Common myeloid progenitor, CD34-positive (primary cell): ENCODE data around the gene FLYWCH2.
"Not testable (repeated sequence)": the region's sequence is repeated elsewhere in the genome, so short reads cannot be mapped to it uniquely, and the experiment has no call there.

Experiments used
- CTCF ChIA-PET: fragments of 350-600 bp; sonication (Branson Sonifier 250); formaldehyde crosslinking; loops from one replicate; lab custom pipeline; 2021; ENCODE audit warnings: antibody characterized with exemption; lab: Charles Lee
- POLR2A ChIA-PET: fragments of 350-600 bp; sonication (Branson Sonifier 250); formaldehyde crosslinking; loops from one replicate; lab custom pipeline; 2021; ENCODE audit warnings: antibody characterized with exemption; lab: Charles Lee
- DNase-seq, 3 donors: peaks; one replicate each; pipeline versions ENCODE4 v3.0.0 to v3.0.0-alpha.2; 2013
- H3K27ac ChIP-seq, 2 experiments: 1 replicate in 1 of 2; 2 replicates in 1 of 2; pipeline ENCODE4 v1.7.0; 2013; ENCODE audit warnings: inconsistent platforms in 2 of 2, low read length in 2 of 2, mild to moderate bottlenecking in 2 of 2, low read depth in 1 of 2, moderate library complexity in 1 of 2; ENCODE audit not compliant: severe bottlenecking in 2 of 2, insufficient read depth in 1 of 2, poor library complexity in 1 of 2
- H3K27me3 ChIP-seq, 5 experiments: replicated peaks in 2 of 5; 1 replicate in 3 of 5; 2 replicates in 2 of 5; pipeline versions ENCODE4 v1.6.1 to v1.7.0; 2013; ENCODE audit warnings: low read length in 4 of 5, mild to moderate bottlenecking in 2 of 5, moderate library complexity in 2 of 5, inconsistent platforms in 1 of 5; ENCODE audit not compliant: insufficient read depth in 5 of 5, control insufficient read depth in 4 of 5
- H3K36me3 ChIP-seq, 4 experiments: 1 replicate in 2 of 4; 2 replicates in 2 of 4; pipeline versions ENCODE4 v1.6.1 to v1.7.0; 2013; ENCODE audit warnings: low read length in 3 of 4, control low read depth in 1 of 4, mild to moderate bottlenecking in 1 of 4; ENCODE audit not compliant: control insufficient read depth in 4 of 4, insufficient read depth in 4 of 4
- H3K4me1 ChIP-seq, 4 experiments: 1 replicate in 3 of 4; 2 replicates in 1 of 4; pipeline versions ENCODE4 v1.6.1 to v1.7.1; 2013; ENCODE audit warnings: low read length in 3 of 4, mild to moderate bottlenecking in 3 of 4, control low read depth in 1 of 4, inconsistent platforms in 1 of 4, moderate library complexity in 1 of 4; ENCODE audit not compliant: control insufficient read depth in 4 of 4, insufficient read depth in 4 of 4; ENCODE audit errors: control extremely low read depth in 1 of 4
- H3K4me3 ChIP-seq, 7 experiments: 1 replicate in 4 of 7; 2 replicates in 3 of 7; pipeline versions ENCODE4 v1.5.1 to v1.7.0; 2013; ENCODE audit warnings: mild to moderate bottlenecking in 7 of 7, low read length in 6 of 7, moderate library complexity in 6 of 7, inconsistent platforms in 2 of 7, low read depth in 2 of 7, control low read depth in 1 of 7; ENCODE audit not compliant: insufficient read depth in 4 of 7, control insufficient read depth in 1 of 7; ENCODE audit errors: extremely low read depth in 1 of 7
- H3K9me3 ChIP-seq, 5 experiments: 1 replicate in 4 of 5; 2 replicates in 1 of 5; pipeline versions ENCODE4 v1.6.1 to v1.7.1; 2013; ENCODE audit warnings: low read length in 4 of 5, mild to moderate bottlenecking in 2 of 5, inconsistent platforms in 1 of 5, low read depth in 1 of 5, moderate library complexity in 1 of 5; ENCODE audit not compliant: control insufficient read depth in 4 of 5, insufficient read depth in 2 of 5; ENCODE audit errors: control extremely low read depth in 1 of 5
- WGBS: methylation state at CpG from one replicate; pipeline ENCODE4 v1.1.5; 2013; ENCODE audit not compliant: insufficient coverage; 5-methylcytosine and 5-hydroxymethylcytosine counted together

FLYWCH2 gene

GRCh38 chr16:2929693-2930092 is 46.7 kb downstream of the FLYWCH2 start:
- H3K27me3 ChIP-seq: no peaks in the 10 kb centered on the region
- no peak for DNase-seq
- POLR2A ChIA-PET: no interaction called here
- H3K9me3 ChIP-seq: no peaks in the 10 kb centered on the region
- no peak overlapping the region for H3K27ac ChIP-seq
- WGBS: 98% methylated on average over 13 of the region's 14 CpGs
- peaks cover 0 to 7% (median 5%) of the 10 kb centered on the region in 4 experiments for H3K4me1 ChIP-seq
- CTCF ChIA-PET: interaction anchor here (1.6 to 2.2 kb wide), 2 partner anchors 10 to 90 kb away, joined by 4 to 11 read pairs; no protein-coding TSS in a partner anchor
- peaks cover 0 to 37% (median 22%) of the 10 kb centered on the region in 4 experiments for H3K36me3 ChIP-seq
- H3K4me3 ChIP-seq: no peak overlapping the region

GRCh38 chr16:2930236-2930635 is 47.2 kb downstream of the FLYWCH2 start:
- CTCF ChIA-PET: interaction anchor here (1.6 to 2.2 kb wide), 2 partner anchors 10 to 91 kb away, joined by 4 to 11 read pairs; no protein-coding TSS in a partner anchor
- DNase-seq: no peak
- no peaks in the 10 kb centered on the region for H3K9me3 ChIP-seq
- H3K4me3 ChIP-seq: no peak overlapping the region
- peaks cover 0 to 40% (median 23%) of the 10 kb centered on the region in 4 experiments for H3K36me3 ChIP-seq
- no peak overlapping the region for H3K27ac ChIP-seq
- WGBS: 98% methylated on average over 14 of the region's 15 CpGs
- POLR2A ChIA-PET: no interaction called here
- no peaks in the 10 kb centered on the region for H3K27me3 ChIP-seq
- H3K4me1 ChIP-seq: peaks cover 0 to 6% (median 5%) of the 10 kb centered on the region in 4 experiments

- H3K9me3 ChIP-seq, H3K27me3 ChIP-seq, H3K27ac ChIP-seq, H3K4me3 ChIP-seq, H3K4me1 ChIP-seq, POLR2A ChIA-PET, DNase-seq: not testable (repeated sequence)
- CTCF ChIA-PET: interaction anchor here (1.6 kb wide), 1 partner anchor 92 kb away, joined by 4 read pairs; no protein-coding TSS in a partner anchor
- WGBS: 90% methylated on average over 10 of the region's 13 CpGs
- peaks cover 0 to 47% (median 27%) of the 10 kb centered on the region in 4 experiments for H3K36me3 ChIP-seq
Measured at GRCh38 chr16:2931231-2931914, 48.4 kb downstream of the FLYWCH2 start.

GRCh38 chr16:2933136-2933535 is 50.1 kb downstream of the FLYWCH2 start:
- H3K4me1 ChIP-seq: no peaks in the 10 kb centered on the region
- ChIA-PET POLR2A (no interaction called here), CTCF (interaction anchor here (0.7 kb wide), 1 partner anchor 23 kb away, joined by 3 read pairs; no protein-coding TSS in a partner anchor)
- 96% methylated on average over 30 of the region's 30 CpGs for WGBS
- no peak for DNase-seq
- H3K9me3 ChIP-seq: no peaks in the 10 kb centered on the region
- no peaks in the 10 kb centered on the region for H3K27me3 ChIP-seq
- peaks cover 0 to 65% (median 41%) of the 10 kb centered on the region in 4 experiments for H3K36me3 ChIP-seq
- no peak overlapping the region for H3K4me3 ChIP-seq
- H3K27ac ChIP-seq: no peak overlapping the region

GRCh38 chr16:2933701-2934100 is 50.7 kb downstream of the FLYWCH2 start:
- H3K27me3 ChIP-seq: no peaks in the 10 kb centered on the region
- CTCF ChIA-PET: no interaction called here

GRCh38 chr16:2934450-2934849 is 51.4 kb downstream of the FLYWCH2 start:
- no peak overlapping the region for H3K27ac ChIP-seq
- no peak for DNase-seq
- no peak overlapping the region for H3K4me3 ChIP-seq
- POLR2A ChIA-PET: no interaction called here
- H3K36me3 ChIP-seq: peaks cover 0 to 70% (median 41%) of the 10 kb centered on the region in 4 experiments
- 95% methylated on average over 15 of the region's 15 CpGs for WGBS
- no peaks in the 10 kb centered on the region for H3K4me1 ChIP-seq
- H3K27me3 ChIP-seq: no peaks in the 10 kb centered on the region
- H3K9me3 ChIP-seq: no peaks in the 10 kb centered on the region
- CTCF ChIA-PET: no interaction called here

More at GRCh38 chr16:2933701-2934100, 50.7 kb downstream of the FLYWCH2 start:
- POLR2A ChIA-PET: no interaction called here
- no peak overlapping the region for H3K4me3 ChIP-seq
- no peak for DNase-seq
- H3K36me3 ChIP-seq: peaks cover 0 to 68% (median 42%) of the 10 kb centered on the region in 4 experiments
- H3K9me3 ChIP-seq: no peaks in the 10 kb centered on the region
- WGBS: 92% methylated on average over 15 of the region's 22 CpGs
- H3K27ac ChIP-seq: no peak overlapping the region
- H3K4me1 ChIP-seq: no peaks in the 10 kb centered on the region

GRCh38 chr16:2936436-2937011 is 53.5 kb downstream of the FLYWCH2 start:
- ChIA-PET POLR2A (no interaction called here), CTCF (no interaction called here)
- no peak overlapping the region for H3K27ac ChIP-seq
- 89% methylated on average over 15 of the region's 22 CpGs for WGBS
- H3K9me3 ChIP-seq: no peaks in the 10 kb centered on the region
- peaks cover 3 to 71% (median 48%) of the 10 kb centered on the region in 4 experiments for H3K36me3 ChIP-seq
- H3K4me3 ChIP-seq: no peak overlapping the region
- no peak for DNase-seq
- no peaks in the 10 kb centered on the region for H3K27me3 ChIP-seq
- H3K4me1 ChIP-seq: no peaks in the 10 kb centered on the region
